Keratinocyte (primary cell): ENCODE measurements around the gene CCDC12.

Source experiments
- EZH2 ChIP-seq: IDR thresholded peaks from one replicate; pipeline ENCODE4 v1.6.1; 2012; ENCODE audit warnings: inconsistent platforms, mild to moderate bottlenecking, low read length, moderate library complexity
- TF ChIP-seq, protein P1 (sequence below), 3 experiments: IDR thresholded peaks in 1 of 3; conservative IDR thresholded peaks in 1 of 3; optimal IDR thresholded peaks in 1 of 3; 2 replicates in 2 of 3; 3 replicates in 1 of 3; pipeline versions ENCODE3 to v1.5.1; 2011; ENCODE audit warnings: low read length in 3 of 3, mild to moderate bottlenecking in 3 of 3, moderate library complexity in 2 of 3, control low read depth in 1 of 3, inconsistent platforms in 1 of 3; ENCODE audit not compliant: insufficient read depth in 2 of 3; ENCODE audit errors: extremely low read depth in 1 of 3

DNA sequence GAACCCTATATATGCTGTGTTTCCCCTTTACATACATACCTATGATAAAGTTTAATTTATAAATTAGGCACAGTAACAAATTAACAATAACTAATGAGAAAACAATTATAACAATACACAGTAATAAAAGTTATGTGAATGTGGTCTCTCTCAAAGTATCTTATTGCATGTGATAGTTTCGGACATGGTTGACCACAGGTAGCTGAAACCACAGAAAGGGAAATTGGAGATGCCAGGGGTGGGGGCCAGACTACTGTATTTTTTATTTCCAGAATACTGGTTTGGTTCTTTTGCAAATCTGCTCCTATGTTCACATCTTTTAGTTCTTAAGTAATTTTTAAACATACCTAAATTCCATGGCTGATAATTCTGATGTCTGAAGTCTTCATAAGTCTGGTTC lies 58.3 kb downstream of the CCDC12 start:
- TF ChIP-seq, protein P1, sequence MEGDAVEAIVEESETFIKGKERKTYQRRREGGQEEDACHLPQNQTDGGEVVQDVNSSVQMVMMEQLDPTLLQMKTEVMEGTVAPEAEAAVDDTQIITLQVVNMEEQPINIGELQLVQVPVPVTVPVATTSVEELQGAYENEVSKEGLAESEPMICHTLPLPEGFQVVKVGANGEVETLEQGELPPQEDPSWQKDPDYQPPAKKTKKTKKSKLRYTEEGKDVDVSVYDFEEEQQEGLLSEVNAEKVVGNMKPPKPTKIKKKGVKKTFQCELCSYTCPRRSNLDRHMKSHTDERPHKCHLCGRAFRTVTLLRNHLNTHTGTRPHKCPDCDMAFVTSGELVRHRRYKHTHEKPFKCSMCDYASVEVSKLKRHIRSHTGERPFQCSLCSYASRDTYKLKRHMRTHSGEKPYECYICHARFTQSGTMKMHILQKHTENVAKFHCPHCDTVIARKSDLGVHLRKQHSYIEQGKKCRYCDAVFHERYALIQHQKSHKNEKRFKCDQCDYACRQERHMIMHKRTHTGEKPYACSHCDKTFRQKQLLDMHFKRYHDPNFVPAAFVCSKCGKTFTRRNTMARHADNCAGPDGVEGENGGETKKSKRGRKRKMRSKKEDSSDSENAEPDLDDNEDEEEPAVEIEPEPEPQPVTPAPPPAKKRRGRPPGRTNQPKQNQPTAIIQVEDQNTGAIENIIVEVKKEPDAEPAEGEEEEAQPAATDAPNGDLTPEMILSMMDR (optimal IDR thresholded peaks at IDR 0.05 in 1 of 3, IDR thresholded peaks at IDR 0.05 in 1 of 3, conservative IDR thresholded peaks at IDR 0.05 in 1 of 3; ENCODE audit: extremely low read depth in 1 of 3, insufficient read depth in 2 of 3, low read length in 3 of 3), result no peak
- no peak for TF ChIP-seq EZH2
